Activated naive CD4-positive, alpha-beta T cell treated with anti-CD3 and anti-CD28 coated beads, Interleukin-2, amount 10 ng/mL, durations not matched to agents 7 days and 5 days (primary cell): ENCODE measurements around the gene SLC47A1.
A peak's percentile ranks its signal among the peaks of the same experiment; 100 is the strongest.
"Not testable (repeated sequence)": the region's sequence is repeated elsewhere in the genome, so short reads cannot be mapped to it uniquely, and the experiment has no call there.

ENCODE experiments used
- CTCF ChIA-PET: fragments of 350-600 bp; sonication (Branson Sonifier 250); formaldehyde crosslinking; loops from one replicate; lab custom pipeline; 2021; ENCODE audit warnings: antibody characterized with exemption; lab: Charles Lee
- DNase-seq: peaks from one replicate; pipeline ENCODE4 v3.0.0-alpha.2; 2020
- H3K27ac Mint-ChIP-seq: one replicate; pipeline ENCODE4 v1.8.0; 2021; ENCODE audit warnings: mild to moderate bottlenecking, moderate library complexity, mixed read lengths
- H3K27me3 Mint-ChIP-seq: one replicate; pipeline ENCODE4 v1.8.0; 2021; ENCODE audit warnings: mild to moderate bottlenecking, mixed read lengths
- H3K36me3 Mint-ChIP-seq: one replicate; pipeline ENCODE4 v1.8.0; 2021; ENCODE audit warnings: mixed read lengths
- H3K4me1 Mint-ChIP-seq: one replicate; pipeline ENCODE4 v1.8.0; 2021; ENCODE audit warnings: mixed read lengths
- H3K4me3 Mint-ChIP-seq: one replicate; pipeline ENCODE4 v1.8.0; 2021; ENCODE audit warnings: mild to moderate bottlenecking, moderate library complexity, mixed read lengths
- H3K9me3 Mint-ChIP-seq: one replicate; pipeline ENCODE4 v1.8.0; 2021; ENCODE audit warnings: mixed read lengths

SLC47A1 gene, protein sequence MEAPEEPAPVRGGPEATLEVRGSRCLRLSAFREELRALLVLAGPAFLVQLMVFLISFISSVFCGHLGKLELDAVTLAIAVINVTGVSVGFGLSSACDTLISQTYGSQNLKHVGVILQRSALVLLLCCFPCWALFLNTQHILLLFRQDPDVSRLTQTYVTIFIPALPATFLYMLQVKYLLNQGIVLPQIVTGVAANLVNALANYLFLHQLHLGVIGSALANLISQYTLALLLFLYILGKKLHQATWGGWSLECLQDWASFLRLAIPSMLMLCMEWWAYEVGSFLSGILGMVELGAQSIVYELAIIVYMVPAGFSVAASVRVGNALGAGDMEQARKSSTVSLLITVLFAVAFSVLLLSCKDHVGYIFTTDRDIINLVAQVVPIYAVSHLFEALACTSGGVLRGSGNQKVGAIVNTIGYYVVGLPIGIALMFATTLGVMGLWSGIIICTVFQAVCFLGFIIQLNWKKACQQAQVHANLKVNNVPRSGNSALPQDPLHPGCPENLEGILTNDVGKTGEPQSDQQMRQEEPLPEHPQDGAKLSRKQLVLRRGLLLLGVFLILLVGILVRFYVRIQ

GRCh38 chr17:19533718-19534561, at the start of gene SLC47A1:
TSS of gene SLC47A1 (plus strand) at chr17:19533854. CDS start at chr17:19533940, 86 bp downstream.
- no peaks in the 10 kb centered on the region for H3K9me3 Mint-ChIP-seq
- H3K36me3 Mint-ChIP-seq, result no peaks in the 10 kb centered on the region
- H3K4me3 Mint-ChIP-seq, result peak within 1 kb of the TSS; percentile 41
- CTCF ChIA-PET, result interaction anchor here (1.8 kb wide), 1 partner anchor 22 kb away, joined by 7 read pairs; no protein-coding TSS in a partner anchor
- H3K27me3 Mint-ChIP-seq, result peaks cover 89% of the 10 kb centered on the region
- H3K27ac Mint-ChIP-seq, result peak within 1 kb of the TSS; percentile 19
- peaks cover 15% of the 10 kb centered on the region for H3K4me1 Mint-ChIP-seq
- peak; percentile 31 for DNase-seq

DNA sequence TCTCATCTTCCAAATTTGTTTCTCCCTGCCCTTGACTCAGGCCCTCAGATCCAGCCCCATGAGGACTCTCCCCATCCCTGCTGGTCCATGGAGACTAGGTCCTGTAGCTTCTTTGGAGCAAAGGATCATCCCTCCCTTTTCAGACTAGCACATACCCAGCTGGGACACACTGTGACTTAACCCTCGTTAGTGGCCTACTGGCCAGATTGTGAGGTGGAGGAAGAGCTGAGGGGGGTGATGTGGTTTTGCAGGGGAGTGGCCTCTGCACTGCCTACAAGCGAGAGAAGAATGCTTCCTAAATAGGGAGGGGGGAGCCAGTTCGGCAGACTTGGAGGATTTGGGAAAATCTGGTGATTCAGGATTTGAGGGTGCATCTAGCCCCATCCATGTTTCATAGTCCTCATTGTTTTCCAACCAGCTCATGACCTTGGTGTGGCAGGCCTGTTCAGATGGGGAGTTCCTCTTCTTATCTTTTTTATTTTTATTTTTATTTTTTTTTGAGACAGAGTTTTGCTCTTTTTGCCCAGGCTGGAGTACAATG, 47.8 kb upstream of the SLC47A1 start:
- H3K4me1 Mint-ChIP-seq, result no peaks in the 10 kb centered on the region
- H3K9me3 Mint-ChIP-seq, result no peaks in the 10 kb centered on the region
- CTCF ChIA-PET, result no interaction called here
- no peaks in the 10 kb centered on the region for H3K36me3 Mint-ChIP-seq
- H3K27ac Mint-ChIP-seq, result no peak overlapping the region
- H3K27me3 Mint-ChIP-seq, result peaks cover 24% of the 10 kb centered on the region
- DNase-seq, result no peak
- H3K4me3 Mint-ChIP-seq, result no peak overlapping the region

DNA sequence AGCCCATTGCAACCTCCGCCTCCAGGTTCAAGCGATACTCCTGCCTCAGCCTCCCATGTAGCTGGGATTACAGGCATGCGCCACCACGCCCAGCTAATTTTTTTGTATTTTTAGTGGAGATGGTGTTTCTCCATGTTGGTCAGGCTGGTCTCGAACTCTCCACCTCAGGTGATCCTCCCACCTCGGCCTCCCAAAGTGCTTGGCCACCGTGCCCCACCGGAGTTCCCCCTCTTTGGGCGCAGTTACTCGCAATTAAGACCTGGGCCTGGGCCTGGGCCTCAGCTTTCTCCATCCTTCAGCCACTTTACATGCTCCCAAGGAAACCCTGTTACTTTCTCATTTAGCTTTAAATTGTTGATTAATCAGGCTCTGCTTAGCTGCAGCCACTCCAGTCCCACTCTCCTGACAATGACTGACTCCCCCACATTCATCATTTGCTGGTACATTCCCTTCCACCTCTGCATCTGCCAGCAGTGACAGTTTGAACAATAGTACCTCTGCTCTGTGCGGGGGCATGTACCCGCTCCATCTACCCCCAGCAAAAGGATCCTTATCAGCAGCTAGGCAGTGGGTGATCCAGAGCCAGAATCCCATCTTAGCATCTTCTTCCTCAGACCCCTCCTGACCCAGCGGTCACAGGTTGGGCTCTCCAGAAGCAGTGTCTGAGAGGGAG, 47.2 kb upstream of the SLC47A1 start:
- Mint-ChIP-seq H3K4me1 (no peaks in the 10 kb centered on the region), H3K4me3 (no peak overlapping the region), H3K27ac (no peak overlapping the region), H3K27me3 (peaks cover 24% of the 10 kb centered on the region), H3K9me3 (no peaks in the 10 kb centered on the region), H3K36me3 (no peaks in the 10 kb centered on the region)
- CTCF ChIA-PET, result no interaction called here
- no peak for DNase-seq

- no peak for DNase-seq
- Mint-ChIP-seq H3K4me3 (no peak overlapping the region), H3K4me1 (no peaks in the 10 kb centered on the region), H3K36me3 (no peaks in the 10 kb centered on the region), H3K27me3 (peaks cover 22% of the 10 kb centered on the region), H3K9me3 (no peaks in the 10 kb centered on the region), H3K27ac (no peak overlapping the region)
- CTCF ChIA-PET, result no interaction called here
Observed at GRCh38 chr17:19487024-19487600, 46.5 kb upstream of the SLC47A1 start.

DNA sequence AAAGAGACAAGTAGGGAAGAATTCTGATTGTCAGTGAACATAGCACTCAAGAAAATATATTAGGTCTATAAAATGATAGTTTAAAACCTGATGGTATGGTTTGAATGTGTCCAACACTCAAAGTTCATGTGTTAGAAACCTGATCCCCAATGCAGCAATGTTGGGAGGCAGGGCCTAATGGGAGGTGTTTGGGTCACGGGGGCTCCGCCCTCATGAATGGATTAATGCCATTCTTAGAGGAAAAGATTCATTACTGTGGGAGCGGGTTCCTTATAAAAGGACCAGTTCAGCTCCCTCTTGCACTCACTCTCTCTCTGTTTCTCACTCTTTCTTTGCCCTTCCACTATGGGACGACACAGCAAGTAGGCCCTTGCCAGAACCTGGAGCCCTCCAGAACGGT, 41.5 kb upstream of the SLC47A1 start:
- no peak for DNase-seq
- CTCF ChIA-PET, result interaction anchor here (0.6 kb wide), 1 partner anchor 129 kb away, joined by 3 read pairs; the partner anchor contains the start of gene B9D1
- H3K4me3 Mint-ChIP-seq, result no peak overlapping the region

GRCh38 chr17:19494961-19495806, 38.5 kb upstream of the SLC47A1 start:
- H3K4me1 Mint-ChIP-seq, result no peaks in the 10 kb centered on the region
- no peak for DNase-seq
- H3K9me3 Mint-ChIP-seq, result no peaks in the 10 kb centered on the region
- no peaks in the 10 kb centered on the region for H3K36me3 Mint-ChIP-seq
- peaks cover 12% of the 10 kb centered on the region for H3K27me3 Mint-ChIP-seq
- CTCF ChIA-PET, result no interaction called here
- no peak overlapping the region for H3K27ac Mint-ChIP-seq
- no peak overlapping the region for H3K4me3 Mint-ChIP-seq

More for the DNA sequence above, 41.5 kb upstream of the SLC47A1 start:
- no peak overlapping the region for H3K27ac Mint-ChIP-seq
- H3K36me3 Mint-ChIP-seq, result no peaks in the 10 kb centered on the region
- no peaks in the 10 kb centered on the region for H3K4me1 Mint-ChIP-seq
- peaks cover 22% of the 10 kb centered on the region for H3K27me3 Mint-ChIP-seq
- H3K9me3 Mint-ChIP-seq, result no peaks in the 10 kb centered on the region

GRCh38 chr17:19495828-19496528, 37.7 kb upstream of the SLC47A1 start:
- Mint-ChIP-seq H3K9me3 (no peaks in the 10 kb centered on the region), H3K4me3 (no peak overlapping the region), H3K27ac (no peak overlapping the region), H3K27me3 (peaks cover 20% of the 10 kb centered on the region), H3K4me1 (no peaks in the 10 kb centered on the region), H3K36me3 (no peaks in the 10 kb centered on the region)
- no peak for DNase-seq
- CTCF ChIA-PET, result no interaction called here

GRCh38 chr17:19497624-19498023, 36.0 kb upstream of the SLC47A1 start:
- Mint-ChIP-seq H3K27ac (no peak overlapping the region), H3K9me3 (no peaks in the 10 kb centered on the region), H3K27me3 (peaks cover 31% of the 10 kb centered on the region), H3K36me3 (no peaks in the 10 kb centered on the region), H3K4me3 (no peak overlapping the region), H3K4me1 (no peaks in the 10 kb centered on the region)
- DNase-seq, result no peak
- CTCF ChIA-PET, result interaction anchor here (0.8 kb wide), 1 partner anchor 45 kb away, joined by 4 read pairs; no protein-coding TSS in a partner anchor

GRCh38 chr17:19501219-19501618, 32.4 kb upstream of the SLC47A1 start:
- H3K4me3 Mint-ChIP-seq, result no peak overlapping the region
- CTCF ChIA-PET, result interaction anchor here (2.1 kb wide), 1 partner anchor 261 kb away, joined by 4 read pairs; no protein-coding TSS in a partner anchor

DNA sequence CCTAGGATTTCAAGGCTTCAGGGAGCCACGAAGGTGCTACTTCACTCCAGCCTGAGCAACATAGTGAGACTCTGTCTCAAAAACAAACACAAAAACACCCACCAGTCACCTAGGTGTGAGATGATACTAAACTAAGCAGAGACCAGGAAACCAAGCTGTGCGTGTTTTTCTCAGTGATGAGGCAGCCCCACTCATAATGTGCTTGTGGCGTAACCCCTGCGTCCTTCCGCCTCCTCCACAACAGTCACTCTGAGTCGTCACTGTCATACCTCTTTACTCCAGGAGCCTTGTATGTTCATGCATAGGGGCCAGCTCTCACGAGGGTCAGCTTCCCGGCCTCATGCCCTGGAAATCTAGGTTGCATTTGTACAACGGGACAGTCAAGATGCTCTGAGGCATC, 31.1 kb upstream of the SLC47A1 start:
- no peak for DNase-seq
- CTCF ChIA-PET, result interaction anchor here (0.7 to 2.1 kb wide), 2 partner anchors 146 to 260 kb away, joined by 3 to 4 read pairs; no protein-coding TSS in a partner anchor

More at GRCh38 chr17:19501219-19501618, 32.4 kb upstream of the SLC47A1 start:
- Mint-ChIP-seq H3K27me3 (peaks cover 45% of the 10 kb centered on the region), H3K36me3 (no peaks in the 10 kb centered on the region), H3K4me1 (no peaks in the 10 kb centered on the region), H3K9me3 (no peaks in the 10 kb centered on the region), H3K27ac (no peak overlapping the region)
- DNase-seq, result no peak

DNA sequence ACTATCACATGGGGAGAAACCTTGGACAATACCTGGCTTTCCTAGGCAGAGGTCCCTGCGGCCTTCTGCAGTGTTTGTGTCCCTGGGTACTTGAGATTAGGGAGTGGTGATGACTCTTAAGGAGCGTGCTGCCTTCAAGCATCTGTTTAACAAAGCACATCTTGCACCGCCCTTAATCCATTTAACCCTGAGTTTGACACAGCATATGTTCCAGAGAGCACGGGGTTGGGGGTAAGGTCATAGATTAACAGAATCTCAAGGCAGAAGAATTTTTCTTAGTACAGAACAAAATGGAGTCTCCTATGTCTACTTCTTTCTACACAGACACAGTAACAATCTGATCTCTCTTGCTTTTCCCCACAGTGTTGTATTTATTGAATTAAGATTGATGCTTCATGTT, 28.1 kb upstream of the SLC47A1 start:
- Mint-ChIP-seq H3K4me3 (peak overlapping the region; percentile 51), H3K27me3 (peaks cover 69% of the 10 kb centered on the region)
- DNase-seq, H3K27ac Mint-ChIP-seq, H3K9me3 Mint-ChIP-seq, H3K4me1 Mint-ChIP-seq, H3K36me3 Mint-ChIP-seq, CTCF ChIA-PET: not testable (repeated sequence)

More for the DNA sequence above, 31.1 kb upstream of the SLC47A1 start:
- Mint-ChIP-seq H3K27ac (no peak overlapping the region), H3K4me1 (no peaks in the 10 kb centered on the region), H3K9me3 (no peaks in the 10 kb centered on the region), H3K4me3 (no peak overlapping the region), H3K27me3 (peaks cover 58% of the 10 kb centered on the region), H3K36me3 (no peaks in the 10 kb centered on the region)
